Gastroesophageal sphincter (tissue), 3 donors: Measurements from ENCODE around the gene UFM1.

ENCODE experiments used
- CTCF ChIP-seq, 4 experiments: fragments of 200-600 bp in 2 of 4; fragments of 450-650 bp in 2 of 4; sonication (generic) in 1 of 4; IDR thresholded peaks; one replicate each; pipeline ENCODE4 v1.5.1; 2017 to 2019; ENCODE audit warnings: antibody characterized with exemption in 4 of 4, mild to moderate bottlenecking in 2 of 4, moderate library complexity in 2 of 4
- EP300 ChIP-seq: sonication (generic); formaldehyde crosslinking; IDR thresholded peaks from one replicate; pipeline ENCODE4 v1.6.1; 2017; ENCODE audit warnings: antibody characterized with exemption, mild to moderate bottlenecking

- TF ChIP-seq CTCF (IDR thresholded peaks at IDR 0.05) (no peak), EP300 (no peak)
Measured at GRCh38 chr13:38350114-38350617, 515 bp downstream of the UFM1 start.
